ENCODE results near the gene APLF. TPM values are rescaled to one million over a fixed set of nuclear protein-coding genes. Genes with fewer than 3 reads are reported as not detected.

The APLF gene
- total and polyA plus RNA-seq, 2 experiments from 2014 or later, result 3.0 to 3.7 TPM

DNA sequence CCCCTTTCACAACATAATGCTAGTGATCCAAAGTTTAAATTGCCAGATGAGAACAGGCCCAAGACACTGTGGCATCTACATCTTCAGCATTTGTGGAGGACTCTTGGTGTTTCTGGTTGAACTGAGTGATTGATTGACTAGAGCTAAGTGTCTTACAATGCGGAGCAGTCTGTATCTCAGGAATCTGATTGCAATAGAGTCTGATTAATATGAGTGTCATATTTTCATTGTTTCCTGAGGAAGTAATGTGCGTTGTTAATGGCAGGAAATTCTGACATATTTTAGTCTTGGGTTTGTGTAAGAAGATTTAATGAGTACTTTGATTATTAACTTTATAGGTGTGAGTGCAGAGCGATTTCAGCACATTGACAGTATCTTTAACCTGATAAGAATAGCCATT, 94.0 kb downstream of the APLF start:
- H3K4me3 ChIP-seq, result no peak overlapping the region
- TF ChIP-seq ZNF462 (CRISPR knock-in tag; IDR thresholded peaks at IDR 0.05) (no peak), CTCF (conservative IDR thresholded peaks at IDR 0.05; ENCODE audit: low read depth in 2 of 2) (no peak), EZH2 (IDR thresholded peaks at IDR 0.05; ENCODE audit: low read depth, unreplicated experiment) (no peak), ZNF331 (CRISPR knock-in tag; IDR thresholded peaks at IDR 0.05; ENCODE audit: low read depth) (no peak), POLR2AphosphoS5 (IDR thresholded peaks at IDR 0.05; ENCODE audit: low read depth) (no peak), EZH2phosphoT487 (IDR thresholded peaks at IDR 0.05; ENCODE audit: unreplicated experiment) (no peak), STAT1 (IDR thresholded peaks at IDR 0.05; ENCODE audit: unreplicated experiment) (no peak), ZNF114 (CRISPR knock-in tag; IDR thresholded peaks at IDR 0.05) (no peak), NANOG (IDR thresholded peaks at IDR 0.05; ENCODE audit: borderline replicate concordance) (no peak)
- TF ChIP-seq, protein P1, sequence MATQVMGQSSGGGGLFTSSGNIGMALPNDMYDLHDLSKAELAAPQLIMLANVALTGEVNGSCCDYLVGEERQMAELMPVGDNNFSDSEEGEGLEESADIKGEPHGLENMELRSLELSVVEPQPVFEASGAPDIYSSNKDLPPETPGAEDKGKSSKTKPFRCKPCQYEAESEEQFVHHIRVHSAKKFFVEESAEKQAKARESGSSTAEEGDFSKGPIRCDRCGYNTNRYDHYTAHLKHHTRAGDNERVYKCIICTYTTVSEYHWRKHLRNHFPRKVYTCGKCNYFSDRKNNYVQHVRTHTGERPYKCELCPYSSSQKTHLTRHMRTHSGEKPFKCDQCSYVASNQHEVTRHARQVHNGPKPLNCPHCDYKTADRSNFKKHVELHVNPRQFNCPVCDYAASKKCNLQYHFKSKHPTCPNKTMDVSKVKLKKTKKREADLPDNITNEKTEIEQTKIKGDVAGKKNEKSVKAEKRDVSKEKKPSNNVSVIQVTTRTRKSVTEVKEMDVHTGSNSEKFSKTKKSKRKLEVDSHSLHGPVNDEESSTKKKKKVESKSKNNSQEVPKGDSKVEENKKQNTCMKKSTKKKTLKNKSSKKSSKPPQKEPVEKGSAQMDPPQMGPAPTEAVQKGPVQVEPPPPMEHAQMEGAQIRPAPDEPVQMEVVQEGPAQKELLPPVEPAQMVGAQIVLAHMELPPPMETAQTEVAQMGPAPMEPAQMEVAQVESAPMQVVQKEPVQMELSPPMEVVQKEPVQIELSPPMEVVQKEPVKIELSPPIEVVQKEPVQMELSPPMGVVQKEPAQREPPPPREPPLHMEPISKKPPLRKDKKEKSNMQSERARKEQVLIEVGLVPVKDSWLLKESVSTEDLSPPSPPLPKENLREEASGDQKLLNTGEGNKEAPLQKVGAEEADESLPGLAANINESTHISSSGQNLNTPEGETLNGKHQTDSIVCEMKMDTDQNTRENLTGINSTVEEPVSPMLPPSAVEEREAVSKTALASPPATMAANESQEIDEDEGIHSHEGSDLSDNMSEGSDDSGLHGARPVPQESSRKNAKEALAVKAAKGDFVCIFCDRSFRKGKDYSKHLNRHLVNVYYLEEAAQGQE (IDR thresholded peaks at IDR 0.05; ENCODE audit: unreplicated experiment), result no peak
- TF ChIP-seq, protein P2, sequence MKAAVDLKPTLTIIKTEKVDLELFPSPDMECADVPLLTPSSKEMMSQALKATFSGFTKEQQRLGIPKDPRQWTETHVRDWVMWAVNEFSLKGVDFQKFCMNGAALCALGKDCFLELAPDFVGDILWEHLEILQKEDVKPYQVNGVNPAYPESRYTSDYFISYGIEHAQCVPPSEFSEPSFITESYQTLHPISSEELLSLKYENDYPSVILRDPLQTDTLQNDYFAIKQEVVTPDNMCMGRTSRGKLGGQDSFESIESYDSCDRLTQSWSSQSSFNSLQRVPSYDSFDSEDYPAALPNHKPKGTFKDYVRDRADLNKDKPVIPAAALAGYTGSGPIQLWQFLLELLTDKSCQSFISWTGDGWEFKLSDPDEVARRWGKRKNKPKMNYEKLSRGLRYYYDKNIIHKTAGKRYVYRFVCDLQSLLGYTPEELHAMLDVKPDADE (IDR thresholded peaks at IDR 0.05), result no peak
- no peaks in the 10 kb centered on the region for H3K9me2 ChIP-seq (ENCODE audit: insufficient read depth)
- no peak overlapping the region for H2AFZ ChIP-seq
- no peaks in the 10 kb centered on the region for H3K36me3 Mint-ChIP-seq (ENCODE audit: low read depth)
- no peak overlapping the region for H3K27ac ChIP-seq (ENCODE audit: low read depth)
- H3K4me1 ChIP-seq (ENCODE audit: insufficient read depth), result no peaks in the 10 kb centered on the region
- H3K27ac Mint-ChIP-seq, result no peak overlapping the region
- H3K4me1 Mint-ChIP-seq, result no peaks in the 10 kb centered on the region
- no peaks in the 10 kb centered on the region for H3K27me3 ChIP-seq (ENCODE audit: insufficient read depth)
- no peak for DNase-seq (ENCODE audit: low spot score)
- no peak for ATAC-seq
- no peaks in the 10 kb centered on the region for H3K79me2 ChIP-seq (replicated peaks; ENCODE audit: insufficient read depth)
- no peaks in the 10 kb centered on the region for H3F3A ChIP-seq (replicated peaks; ENCODE audit: low read depth)
- H3K4me2 ChIP-seq, result no peak overlapping the region
- H3K27me3 Mint-ChIP-seq (ENCODE audit: insufficient read depth, low read depth, poor library complexity), result no peaks in the 10 kb centered on the region
- H4K20me1 ChIP-seq (replicated peaks; ENCODE audit: insufficient read depth), result no peaks in the 10 kb centered on the region
- no peaks in the 10 kb centered on the region for H3K36me3 ChIP-seq (ENCODE audit: insufficient read depth)
- no peaks in the 10 kb centered on the region for H3K9me3 Mint-ChIP-seq
- no peak overlapping the region for H3K4me3 Mint-ChIP-seq
